H9 (cell line): ENCODE measurements around the gene DBN1. TPM values are rescaled to one million over a fixed set of nuclear protein-coding genes. Genes with fewer than 3 reads are reported as not detected.

Experiments
- DNase-seq: peaks from one replicate; pipeline ENCODE4 v3.0.0-alpha.2; 2017
- H2AFZ ChIP-seq: one replicate; pipeline ENCODE4 v1.6.1; 2013; ENCODE audit warnings: mild to moderate bottlenecking, low read length, control low read depth, moderate library complexity
- H2AK5ac ChIP-seq: 2 replicates; pipeline ENCODE4 v1.6.1; 2013; ENCODE audit warnings: low read length, control low read depth, mixed read lengths; ENCODE audit not compliant: insufficient read length
- H2BK120ac ChIP-seq: one replicate; pipeline ENCODE4 v1.6.1; 2013; ENCODE audit warnings: low read depth, mild to moderate bottlenecking, low read length, control low read depth, inconsistent platforms; ENCODE audit not compliant: poor library complexity, severe bottlenecking
- H2BK12ac ChIP-seq: 2 replicates; pipeline ENCODE4 v1.6.1; 2013; ENCODE audit warnings: low read length, control low read depth, mixed read lengths, low read depth; ENCODE audit not compliant: insufficient read length
- H2BK15ac ChIP-seq: 2 replicates; pipeline ENCODE4 v1.6.1; 2013; ENCODE audit warnings: low read depth, low read length, control low read depth
- H2BK20ac ChIP-seq: one replicate; pipeline ENCODE4 v1.6.1; 2013; ENCODE audit warnings: low read depth, mild to moderate bottlenecking, low read length, control low read depth, inconsistent platforms; ENCODE audit not compliant: poor library complexity, severe bottlenecking
- H2BK5ac ChIP-seq: 2 replicates; pipeline ENCODE4 v1.6.1; 2013; ENCODE audit warnings: low read length, control low read depth, mixed read lengths; ENCODE audit not compliant: insufficient read length
- H3K14ac ChIP-seq: 2 replicates; pipeline ENCODE4 v1.6.1; 2013; ENCODE audit warnings: low read length, control low read depth; ENCODE audit not compliant: insufficient read depth
- H3K18ac ChIP-seq: 2 replicates; pipeline ENCODE4 v1.6.1; 2013; ENCODE audit warnings: low read depth, mild to moderate bottlenecking, mixed read lengths, low read length, control low read depth; ENCODE audit not compliant: insufficient read length
- H3K23ac ChIP-seq: 2 replicates; pipeline ENCODE4 v1.6.1; 2013; ENCODE audit warnings: low read length, control low read depth, mixed read lengths, low read depth; ENCODE audit not compliant: insufficient read length
- H3K23me2 ChIP-seq: 2 replicates; pipeline ENCODE4 v1.6.1; 2013; ENCODE audit warnings: low read depth, mild to moderate bottlenecking, mixed read lengths, low read length, control low read depth; ENCODE audit not compliant: insufficient read length, poor library complexity, severe bottlenecking
- H3K27ac ChIP-seq: 2 replicates; pipeline ENCODE4 v1.5.1; 2013; ENCODE audit warnings: low read length, control low read depth, mixed read lengths, low read depth; ENCODE audit not compliant: insufficient read length
- H3K27me3 ChIP-seq: 2 replicates; pipeline ENCODE4 v1.6.1; 2013; ENCODE audit warnings: low read length, control low read depth, inconsistent platforms; ENCODE audit not compliant: insufficient read depth
- H3K4ac ChIP-seq: 2 replicates; pipeline ENCODE4 v1.6.1; 2013; ENCODE audit warnings: low read depth, mild to moderate bottlenecking, control low read depth, inconsistent platforms, low read length, moderate library complexity
- H3K4me1 ChIP-seq: 2 replicates; pipeline ENCODE4 v1.6.1; 2013; ENCODE audit warnings: low read length, control low read depth, inconsistent platforms; ENCODE audit not compliant: insufficient read depth
- H3K4me2 ChIP-seq: 2 replicates; pipeline ENCODE4 v1.6.1; 2013; ENCODE audit warnings: low read length, control low read depth, mixed read lengths; ENCODE audit not compliant: insufficient read length, insufficient read depth
- H3K56ac ChIP-seq: 2 replicates; pipeline ENCODE4 v1.6.1; 2013; ENCODE audit warnings: low read depth, mild to moderate bottlenecking, mixed read lengths, low read length, control low read depth; ENCODE audit not compliant: insufficient read length
- H3K79me1 ChIP-seq: 2 replicates; pipeline ENCODE4 v1.6.1; 2013; ENCODE audit warnings: low read depth, mild to moderate bottlenecking, moderate library complexity, low read length, control low read depth, inconsistent platforms; ENCODE audit not compliant: insufficient read depth, poor library complexity, severe bottlenecking
- H3K79me2 ChIP-seq: 2 replicates; pipeline ENCODE4 v1.6.1; 2013; ENCODE audit warnings: low read length, control low read depth, inconsistent platforms; ENCODE audit not compliant: insufficient read depth
- H3K9ac ChIP-seq: 2 replicates; pipeline ENCODE4 v1.6.1; 2013; ENCODE audit warnings: low read length, control low read depth, mixed read lengths; ENCODE audit not compliant: insufficient read length; ENCODE audit errors: extremely low read depth
- H3K9me3 ChIP-seq: one replicate; pipeline ENCODE4 v1.6.1; 2013; ENCODE audit warnings: low read depth, low read length, inconsistent platforms; ENCODE audit not compliant: control insufficient read depth
- H3T11ph ChIP-seq: one replicate; pipeline ENCODE4 v1.6.1; 2013; ENCODE audit warnings: mild to moderate bottlenecking, low read length, control low read depth, inconsistent platforms
- H4K20me1 ChIP-seq: one replicate; pipeline ENCODE4 v1.6.1; 2013; ENCODE audit not compliant: control insufficient read depth, insufficient read length, insufficient read depth
- H4K5ac ChIP-seq: 2 replicates; pipeline ENCODE4 v1.6.1; 2013; ENCODE audit warnings: low read depth, mild to moderate bottlenecking, mixed read lengths, low read length, control low read depth; ENCODE audit not compliant: insufficient read length
- H4K8ac ChIP-seq: replicated peaks from 2 replicates; pipeline ENCODE4 v1.6.1; 2013; ENCODE audit warnings: low read length, control low read depth, mixed read lengths, low read depth; ENCODE audit not compliant: insufficient read length
- H4K91ac ChIP-seq: 2 replicates; pipeline ENCODE4 v1.6.1; 2013; ENCODE audit warnings: low read depth, mild to moderate bottlenecking, moderate library complexity, mixed read lengths, low read length, control low read depth; ENCODE audit not compliant: insufficient read length
- H3K27ac Mint-ChIP-seq, 3 experiments: 2 replicates in 2 of 3; 3 replicates in 1 of 3; pipeline ENCODE4 v1.8.0; 2020 to 2021; ENCODE audit warnings: mixed read lengths in 3 of 3, mild to moderate bottlenecking in 1 of 3, moderate library complexity in 1 of 3
- H3K27me3 Mint-ChIP-seq: 2 replicates; pipeline ENCODE4 v1.8.0; 2021; ENCODE audit warnings: low read depth, mild to moderate bottlenecking, moderate library complexity, mixed read lengths
- H3K36me3 Mint-ChIP-seq, 3 experiments: 2 replicates in 2 of 3; 3 replicates in 1 of 3; pipeline ENCODE4 v1.8.0; 2020 to 2021; ENCODE audit warnings: low read depth in 3 of 3, mixed read lengths in 3 of 3; ENCODE audit not compliant: insufficient read depth in 1 of 3
- H3K4me1 Mint-ChIP-seq, 2 experiments: 2 replicates each; pipeline ENCODE4 v1.8.0; 2020; ENCODE audit warnings: mixed read lengths in 2 of 2
- H3K4me3 Mint-ChIP-seq, 2 experiments: 2 replicates in 1 of 2; 3 replicates in 1 of 2; pipeline ENCODE4 v1.8.0; 2020 to 2021; ENCODE audit warnings: mild to moderate bottlenecking in 2 of 2, mixed read lengths in 2 of 2, moderate library complexity in 1 of 2
- H3K9me3 Mint-ChIP-seq, 2 experiments: 2 replicates in 1 of 2; 3 replicates in 1 of 2; pipeline ENCODE4 v1.8.0; 2020; ENCODE audit warnings: mild to moderate bottlenecking in 2 of 2, mixed read lengths in 2 of 2, moderate library complexity in 1 of 2
- WGBS: extraction: QIAGEN DNeasy Blood & Tissue Kit; methylation state at CpG from one replicate; pipeline ENCODE4 v1.1.7; 2013; ENCODE audit warnings: missing lambda C conversion rate, low lambda C conversion rate, mixed read lengths; ENCODE audit not compliant: insufficient read length; ENCODE audit errors: extremely low coverage; 5-methylcytosine and 5-hydroxymethylcytosine counted together
- total RNA-seq: library from RNA; stranded (reverse); gene quantifications from 2 replicates; pipeline ENCODE4 v1.2.1, GENCODE V29; 2021
- TF ChIP-seq, protein P1 (sequence below): fragments of 200-600 bp; sonication (generic); conservative IDR thresholded peaks from 3 replicates; pipeline ENCODE4 v1.8.0; 2021; ENCODE audit warnings: antibody characterized with exemption, mild to moderate bottlenecking

DBN1 gene
- total RNA-seq, 1 experiment from 2014 or later, result 340 TPM

DNA sequence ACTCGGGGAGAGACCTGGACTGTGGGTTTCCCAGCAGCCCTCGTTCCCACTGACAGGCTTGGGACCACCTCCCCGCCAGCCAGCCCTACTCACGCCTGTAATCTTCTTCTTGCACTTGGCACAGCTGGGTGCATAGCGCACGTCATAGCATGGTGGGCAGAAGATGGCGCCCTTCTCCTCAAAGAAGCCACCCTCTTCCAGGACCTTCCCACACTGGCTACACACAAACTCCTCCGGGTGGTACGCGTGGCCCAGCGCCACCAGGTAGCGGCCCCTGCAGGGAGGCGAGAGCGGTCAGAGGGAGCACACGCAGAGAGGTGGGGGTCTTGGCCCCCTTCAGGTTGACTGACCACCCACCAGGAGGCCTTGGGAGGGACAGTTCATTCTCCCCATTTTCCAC is 14.5 kb upstream of the DBN1 start:
- H3K4me1 ChIP-seq, result no peaks in the 10 kb centered on the region; the same call in 1 of the 2 replicates
- no peaks in the 10 kb centered on the region for H3K9me3 ChIP-seq
- H3K27ac ChIP-seq, result no peak overlapping the region
- H2BK15ac ChIP-seq, result no peak overlapping the region
- Mint-ChIP-seq H3K4me3 (no peak overlapping the region), H3K4me1 (peaks cover 8 to 16% of the 10 kb centered on the region in 2 experiments), H3K9me3 (no peaks in the 10 kb centered on the region; a peak in 1 of 5 replicates), H3K27me3 (no peaks in the 10 kb centered on the region; the same call in none of the 2 replicates), H3K36me3 (peaks cover 46 to 87% (median 82%) of the 10 kb centered on the region in 3 experiments), H3K27ac (peak overlapping the region in 1 of 3 experiments; percentile 58; a peak in 1 of 7 replicates)
- H4K5ac ChIP-seq, result no peak overlapping the region
- H3T11ph ChIP-seq, result no peak overlapping the region
- no peak overlapping the region for H3K4ac ChIP-seq
- H3K4me2 ChIP-seq, result no peak overlapping the region
- no peak overlapping the region for H3K23ac ChIP-seq
- H2BK12ac ChIP-seq, result no peak overlapping the region
- no peak overlapping the region for H3K56ac ChIP-seq
- H3K18ac ChIP-seq, result no peak overlapping the region
- H2BK120ac ChIP-seq, result no peak overlapping the region
- H3K79me2 ChIP-seq, result no peaks in the 10 kb centered on the region
- H3K9ac ChIP-seq, result no peak overlapping the region
- no peak overlapping the region for H2AK5ac ChIP-seq
- H4K20me1 ChIP-seq, result no peaks in the 10 kb centered on the region
- H2BK20ac ChIP-seq, result no peak overlapping the region
- no peak overlapping the region for H2AFZ ChIP-seq
- TF ChIP-seq, protein P1, sequence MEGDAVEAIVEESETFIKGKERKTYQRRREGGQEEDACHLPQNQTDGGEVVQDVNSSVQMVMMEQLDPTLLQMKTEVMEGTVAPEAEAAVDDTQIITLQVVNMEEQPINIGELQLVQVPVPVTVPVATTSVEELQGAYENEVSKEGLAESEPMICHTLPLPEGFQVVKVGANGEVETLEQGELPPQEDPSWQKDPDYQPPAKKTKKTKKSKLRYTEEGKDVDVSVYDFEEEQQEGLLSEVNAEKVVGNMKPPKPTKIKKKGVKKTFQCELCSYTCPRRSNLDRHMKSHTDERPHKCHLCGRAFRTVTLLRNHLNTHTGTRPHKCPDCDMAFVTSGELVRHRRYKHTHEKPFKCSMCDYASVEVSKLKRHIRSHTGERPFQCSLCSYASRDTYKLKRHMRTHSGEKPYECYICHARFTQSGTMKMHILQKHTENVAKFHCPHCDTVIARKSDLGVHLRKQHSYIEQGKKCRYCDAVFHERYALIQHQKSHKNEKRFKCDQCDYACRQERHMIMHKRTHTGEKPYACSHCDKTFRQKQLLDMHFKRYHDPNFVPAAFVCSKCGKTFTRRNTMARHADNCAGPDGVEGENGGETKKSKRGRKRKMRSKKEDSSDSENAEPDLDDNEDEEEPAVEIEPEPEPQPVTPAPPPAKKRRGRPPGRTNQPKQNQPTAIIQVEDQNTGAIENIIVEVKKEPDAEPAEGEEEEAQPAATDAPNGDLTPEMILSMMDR, result peak; percentile 26; the same call in 2 of the 3 replicates
- H3K23me2 ChIP-seq, result no peaks in the 10 kb centered on the region
- H4K91ac ChIP-seq, result no peak overlapping the region
- no peak overlapping the region for H3K14ac ChIP-seq
- H3K27me3 ChIP-seq, result no peaks in the 10 kb centered on the region
- no peak overlapping the region for H4K8ac ChIP-seq
- H3K79me1 ChIP-seq, result no peaks in the 10 kb centered on the region
- no peak for DNase-seq
- WGBS, result no CpG with 5 or more reads among the region's 15 CpGs
- H2BK5ac ChIP-seq, result no peak overlapping the region
